Lung (tissue), 12 donors: ENCODE measurements around the gene MINDY4. TPM values are rescaled to one million over a fixed set of nuclear protein-coding genes. Genes with fewer than 3 reads are reported as not detected.

Source experiments
- ATAC-seq: fragments of 200-7000 bp; cut with Tn5 transposase; one replicate; pipeline ENCODE4 v1.9.1; 2020; ENCODE audit warnings: moderate number of reproducible peaks; ENCODE audit not compliant: insufficient read depth, low FRiP score
- DNase-seq, 3 donors: peaks; one replicate each; pipeline ENCODE4 v3.0.0-alpha.2; 2013 to 2017
- H3K27ac ChIP-seq, 2 donors: one replicate each; pipeline ENCODE4 v1.5.1; 2013; ENCODE audit warnings: mild to moderate bottlenecking in 2 of 2, moderate library complexity in 2 of 2, control low read depth in 1 of 2, inconsistent platforms in 1 of 2, low read depth in 1 of 2, low read length in 1 of 2
- H3K27me3 ChIP-seq, 3 donors: one replicate each; pipeline ENCODE4 v1.5.1; 2013; ENCODE audit warnings: low read length in 2 of 3; ENCODE audit not compliant: control insufficient read depth in 3 of 3, insufficient read depth in 3 of 3
- H3K36me3 ChIP-seq, 4 donors: one replicate each; pipeline ENCODE4 v1.5.1; 2013; ENCODE audit warnings: low read length in 4 of 4, mild to moderate bottlenecking in 1 of 4, moderate library complexity in 1 of 4; ENCODE audit not compliant: control insufficient read depth in 4 of 4, insufficient read depth in 4 of 4
- H3K4me1 ChIP-seq, 5 donors: one replicate each; pipeline ENCODE4 v1.5.1; 2013; ENCODE audit warnings: low read length in 5 of 5, mild to moderate bottlenecking in 2 of 5, moderate library complexity in 1 of 5; ENCODE audit not compliant: control insufficient read depth in 5 of 5, insufficient read depth in 5 of 5
- H3K4me3 ChIP-seq: one replicate; pipeline ENCODE4 v1.5.1; 2013; ENCODE audit warnings: mild to moderate bottlenecking, control low read depth, moderate library complexity
- H3K9ac ChIP-seq, 2 donors: one replicate each; pipeline ENCODE4 v1.5.1; 2013; ENCODE audit warnings: low read length in 2 of 2, control low read depth in 1 of 2; ENCODE audit not compliant: insufficient read depth in 1 of 2
- H3K9me3 ChIP-seq, 4 donors: one replicate each; pipeline ENCODE4 v1.5.1; 2013; ENCODE audit warnings: low read length in 3 of 4, mild to moderate bottlenecking in 1 of 4, moderate library complexity in 1 of 4; ENCODE audit not compliant: control insufficient read depth in 4 of 4, insufficient read depth in 3 of 4
- WGBS, 2 donors: extraction: QIAGEN DNeasy Blood & Tissue Kit; methylation state at CpG; one replicate each; pipeline ENCODE4 v1.1.7; 2013; 5-methylcytosine and 5-hydroxymethylcytosine counted together
- polyA plus RNA-seq, 2 donors: library from polyadenylated mRNA; stranded (reverse); fragments of 200-250 nt; gene quantifications; one replicate each; pipeline ENCODE4 v1.2.1, GENCODE V29; 2013
- total RNA-seq, 2 donors: library from RNA; depleted of rRNA in 1 of 2; stranded (reverse); fragments of >200 nt in 1 of 2; gene quantifications; one replicate each; pipeline ENCODE4 v1.2.1, GENCODE V29; 2014 to 2021
- TF ChIP-seq, protein P1 (sequence below): IDR thresholded peaks from 2 replicates; pipeline ENCODE4 v1.5.1; 2012; ENCODE audit warnings: mild to moderate bottlenecking; ENCODE audit errors: control extremely low read depth, extremely low read depth
- donor health status: control.
- donor health status: control.
- donor health status: Bipolar disorder and iron deficiency.
- donor health status: healthy.
- donor health status: DM: yes; HTN: yes; CAD: no.

Gene MINDY4
- total and polyA plus RNA-seq, 4 donors, result 5.0 to 24.1 (median 10.7) TPM

- DNase-seq, result no peak
- Histone ChIP-seq H3K36me3 (peaks cover 0 to 2% (median 0%) of the 10 kb centered on the region in 4 donors), H3K4me1 (peaks cover 2 to 19% (median 8%) of the 10 kb centered on the region in 5 donors), H3K4me3 (no peak overlapping the region), H3K9me3 (no peaks in the 10 kb centered on the region), H3K27ac (no peak overlapping the region), H3K9ac (no peak overlapping the region), H3K27me3 (no peaks in the 10 kb centered on the region)
- ATAC-seq, result no peak
- TF ChIP-seq, protein P1, sequence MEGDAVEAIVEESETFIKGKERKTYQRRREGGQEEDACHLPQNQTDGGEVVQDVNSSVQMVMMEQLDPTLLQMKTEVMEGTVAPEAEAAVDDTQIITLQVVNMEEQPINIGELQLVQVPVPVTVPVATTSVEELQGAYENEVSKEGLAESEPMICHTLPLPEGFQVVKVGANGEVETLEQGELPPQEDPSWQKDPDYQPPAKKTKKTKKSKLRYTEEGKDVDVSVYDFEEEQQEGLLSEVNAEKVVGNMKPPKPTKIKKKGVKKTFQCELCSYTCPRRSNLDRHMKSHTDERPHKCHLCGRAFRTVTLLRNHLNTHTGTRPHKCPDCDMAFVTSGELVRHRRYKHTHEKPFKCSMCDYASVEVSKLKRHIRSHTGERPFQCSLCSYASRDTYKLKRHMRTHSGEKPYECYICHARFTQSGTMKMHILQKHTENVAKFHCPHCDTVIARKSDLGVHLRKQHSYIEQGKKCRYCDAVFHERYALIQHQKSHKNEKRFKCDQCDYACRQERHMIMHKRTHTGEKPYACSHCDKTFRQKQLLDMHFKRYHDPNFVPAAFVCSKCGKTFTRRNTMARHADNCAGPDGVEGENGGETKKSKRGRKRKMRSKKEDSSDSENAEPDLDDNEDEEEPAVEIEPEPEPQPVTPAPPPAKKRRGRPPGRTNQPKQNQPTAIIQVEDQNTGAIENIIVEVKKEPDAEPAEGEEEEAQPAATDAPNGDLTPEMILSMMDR, result no peak
- 93 to 95% methylated on average over 5 of the region's 5 CpGs for WGBS, 2 donors
Observed at GRCh38 chr7:30810986-30811385, 39.8 kb downstream of the MINDY4 start.

- H3K27me3 ChIP-seq, result no peaks in the 10 kb centered on the region
- DNase-seq, result no peak
- WGBS, 2 donors, result 94 to 96% methylated on average over 6 of the region's 6 CpGs
- H3K9ac ChIP-seq, result no peak overlapping the region
- H3K27ac ChIP-seq, result no peak overlapping the region
- peaks cover 5 to 21% (median 11%) of the 10 kb centered on the region in 5 donors for H3K4me1 ChIP-seq
- no peak for ATAC-seq
- TF ChIP-seq, protein P1, result no peak
- peaks cover 0 to 2% (median 0%) of the 10 kb centered on the region in 4 donors for H3K36me3 ChIP-seq
- no peak overlapping the region for H3K4me3 ChIP-seq
- no peaks in the 10 kb centered on the region for H3K9me3 ChIP-seq
Observed at GRCh38 chr7:30812676-30813075, 41.5 kb downstream of the MINDY4 start.

DNA sequence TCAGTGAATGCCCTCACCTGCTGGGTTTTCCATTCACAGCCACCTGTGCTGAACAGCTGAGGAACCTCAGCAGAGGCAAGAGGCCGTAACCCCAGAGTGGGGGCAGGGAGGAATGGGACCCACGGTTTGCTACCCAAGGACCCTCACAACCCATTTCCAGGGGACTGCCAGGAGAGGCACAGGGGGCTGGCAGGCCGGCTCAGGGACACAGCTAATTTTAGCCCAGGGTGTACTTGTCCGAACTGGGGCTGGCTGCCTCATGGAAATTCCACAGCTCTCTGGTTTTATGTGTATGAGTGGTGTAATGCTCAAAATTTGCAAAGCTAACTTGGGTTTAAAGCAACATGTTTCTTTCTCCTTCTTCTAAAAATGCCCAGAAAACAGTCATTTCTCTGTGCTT is 42.2 kb downstream of the MINDY4 start:
- Histone ChIP-seq H3K27me3 (no peaks in the 10 kb centered on the region), H3K9ac (no peak overlapping the region), H3K4me3 (no peak overlapping the region), H3K36me3 (peaks cover 0 to 2% (median 0%) of the 10 kb centered on the region in 4 donors), H3K9me3 (no peaks in the 10 kb centered on the region), H3K27ac (no peak overlapping the region), H3K4me1 (peaks cover 5 to 21% (median 11%) of the 10 kb centered on the region in 5 donors)
- 71 to 84% methylated on average over 4 of the region's 4 CpGs for WGBS, 2 donors
- no peak for DNase-seq
- TF ChIP-seq, protein P1, result no peak
- ATAC-seq, result no peak
